ENCODE measurements around the gene KCNJ8.
"Not testable (repeated sequence)": the region's sequence is repeated elsewhere in the genome, so short reads cannot be mapped to it uniquely, and the experiment has no call there.

The KCNJ8 gene

GRCh38 chr12:21786041-21786531, 11.6 kb upstream of the KCNJ8 start:
- DNase-seq (ENCODE audit: low read depth in 2 of 2) = no peak

- DNase-seq (ENCODE audit: low read depth in 2 of 2) = not testable (repeated sequence)
Observed at GRCh38 chr12:21782723-21783122, 8.2 kb upstream of the KCNJ8 start.

- no peak for DNase-seq (ENCODE audit: low read depth in 2 of 2)
Observed at GRCh38 chr12:21780786-21781185, 6.3 kb upstream of the KCNJ8 start.

- DNase-seq (ENCODE audit: low read depth in 2 of 2) = no peak
Observed at GRCh38 chr12:21776175-21776574, 1.7 kb upstream of the KCNJ8 start.

GRCh38 chr12:21775133-21775820, 771 bp upstream of the KCNJ8 start:
- DNase-seq (ENCODE audit: low read depth in 2 of 2) = no peak

GRCh38 chr12:21773806-21774205, 700 bp downstream of the KCNJ8 start:
- no peak for DNase-seq (ENCODE audit: low read depth in 2 of 2)

GRCh38 chr12:21773263-21773741, 1.2 kb downstream of the KCNJ8 start:
- peak; percentile 2 to 4 for DNase-seq (ENCODE audit: low read depth in 2 of 2)

- no peak for DNase-seq (ENCODE audit: low read depth in 2 of 2)
Observed at GRCh38 chr12:21771311-21771710, 3.2 kb downstream of the KCNJ8 start.

GRCh38 chr12:21769307-21769706, 5.2 kb downstream of the KCNJ8 start:
- DNase-seq (ENCODE audit: low read depth in 2 of 2) = no peak

- no peak for DNase-seq (ENCODE audit: low read depth in 2 of 2)
Observed at GRCh38 chr12:21766403-21766802, 8.1 kb downstream of the KCNJ8 start.

GRCh38 chr12:21764950-21765349, 9.6 kb downstream of the KCNJ8 start:
- DNase-seq (ENCODE audit: low read depth in 2 of 2) = no peak

GRCh38 chr12:21764065-21764464, 10.4 kb downstream of the KCNJ8 start:
- no peak for DNase-seq (ENCODE audit: low read depth in 2 of 2)

- no peak for DNase-seq (ENCODE audit: low read depth in 2 of 2)
Observed at GRCh38 chr12:21763531-21763930, 11.0 kb downstream of the KCNJ8 start.

- DNase-seq (ENCODE audit: low read depth in 2 of 2) = no peak
Observed at GRCh38 chr12:21759737-21760136, 14.8 kb downstream of the KCNJ8 start.

- DNase-seq (ENCODE audit: low read depth in 2 of 2) = no peak
Observed at GRCh38 chr12:21757735-21758134, 16.8 kb downstream of the KCNJ8 start.

- DNase-seq (ENCODE audit: low read depth in 2 of 2) = no peak
Observed at GRCh38 chr12:21756699-21757098, 17.8 kb downstream of the KCNJ8 start.

- DNase-seq (ENCODE audit: low read depth in 2 of 2) = no peak
Observed at GRCh38 chr12:21751517-21751916, 23.0 kb downstream of the KCNJ8 start.

- DNase-seq (ENCODE audit: low read depth in 2 of 2) = no peak
Observed at GRCh38 chr12:21745258-21745657, 29.2 kb downstream of the KCNJ8 start.

- no peak for DNase-seq (ENCODE audit: low read depth in 2 of 2)
Observed at GRCh38 chr12:21731144-21731543, 43.4 kb downstream of the KCNJ8 start.

- no peak for DNase-seq (ENCODE audit: low read depth in 2 of 2)
Observed at GRCh38 chr12:21725731-21726130, 48.8 kb downstream of the KCNJ8 start.

GRCh38 chr12:21718944-21719650, 55.4 kb downstream of the KCNJ8 start:
- no peak for DNase-seq (ENCODE audit: low read depth in 2 of 2)

GRCh38 chr12:21718403-21718802, 56.1 kb downstream of the KCNJ8 start:
- DNase-seq (ENCODE audit: low read depth in 2 of 2) = no peak

GRCh38 chr12:21717767-21718166, 56.7 kb downstream of the KCNJ8 start:
- no peak for DNase-seq (ENCODE audit: low read depth in 2 of 2)

Data from stimulated activated CD8-positive, alpha-beta memory T cell treated with anti-CD3 and anti-CD28 coated beads, Interleukin-15, amount 100 ng/mL, for 48 hours (primary cell).